ENCODE measurements around the gene DGCR8.
A peak's percentile ranks its signal among the peaks of the same experiment; 100 is the strongest.
"Not testable (repeated sequence)": the region's sequence is repeated elsewhere in the genome, so short reads cannot be mapped to it uniquely, and the experiment has no call there.

Gene DGCR8

DNA sequence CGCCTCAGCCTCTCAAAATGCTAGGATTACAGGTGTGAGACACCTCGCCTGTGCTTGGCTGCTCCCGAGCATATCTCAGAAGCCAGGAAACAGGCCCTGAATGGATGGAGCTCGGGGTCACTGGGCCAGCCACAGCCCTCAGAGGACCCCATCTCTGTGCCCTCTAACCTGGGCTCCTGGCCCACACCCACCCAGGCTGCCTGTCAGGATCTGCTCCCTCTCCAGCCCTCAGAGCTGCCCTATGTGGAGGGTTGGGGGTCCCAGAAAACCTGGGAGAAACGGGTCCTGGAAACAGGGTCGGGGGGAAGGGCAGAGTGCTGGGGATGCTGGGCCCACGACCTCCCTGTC lies 76.0 kb downstream of the DGCR8 start:
- no peak for DNase-seq

DNA sequence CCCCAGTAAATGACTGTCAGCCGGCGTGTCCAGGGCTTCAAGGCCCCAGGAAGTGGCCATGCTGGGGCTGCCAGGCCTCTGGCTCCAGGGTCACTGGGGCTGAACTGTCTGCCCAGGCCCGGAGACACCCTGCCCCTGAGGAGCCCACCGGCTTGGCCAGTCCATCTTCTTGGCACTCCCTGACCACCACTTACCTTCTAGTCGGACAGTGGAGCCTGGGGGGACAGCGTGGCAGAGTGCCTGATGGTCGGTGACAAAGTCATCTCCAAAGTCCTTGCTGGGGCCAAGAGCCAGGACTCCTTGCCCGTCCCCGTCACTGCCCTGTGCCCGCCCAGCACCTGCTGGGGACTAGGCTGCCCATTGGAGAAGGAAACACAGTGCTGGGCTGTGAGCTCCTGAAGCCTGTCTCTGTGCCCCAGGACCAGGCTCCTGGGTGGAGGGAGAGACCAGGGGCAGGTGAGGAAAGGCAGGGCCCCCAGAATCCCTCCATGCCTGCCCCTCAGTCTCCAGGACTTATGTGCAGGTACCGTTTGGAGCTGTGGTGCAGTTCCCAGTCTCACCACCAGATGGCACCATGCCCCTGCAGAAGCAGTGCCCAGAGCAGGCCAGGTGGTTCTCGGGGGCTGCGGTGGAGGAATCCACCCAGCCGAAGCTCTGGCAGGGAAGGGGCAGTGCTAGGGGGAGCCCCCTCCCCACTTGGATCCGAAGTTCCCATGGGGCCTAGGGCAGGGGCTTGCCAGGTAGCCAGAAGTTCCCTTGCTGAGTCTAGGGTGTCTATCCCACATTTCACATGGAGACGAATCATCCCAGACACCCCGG lies 76.8 kb downstream of the DGCR8 start:
- peak; percentile 91 for DNase-seq

DNA sequence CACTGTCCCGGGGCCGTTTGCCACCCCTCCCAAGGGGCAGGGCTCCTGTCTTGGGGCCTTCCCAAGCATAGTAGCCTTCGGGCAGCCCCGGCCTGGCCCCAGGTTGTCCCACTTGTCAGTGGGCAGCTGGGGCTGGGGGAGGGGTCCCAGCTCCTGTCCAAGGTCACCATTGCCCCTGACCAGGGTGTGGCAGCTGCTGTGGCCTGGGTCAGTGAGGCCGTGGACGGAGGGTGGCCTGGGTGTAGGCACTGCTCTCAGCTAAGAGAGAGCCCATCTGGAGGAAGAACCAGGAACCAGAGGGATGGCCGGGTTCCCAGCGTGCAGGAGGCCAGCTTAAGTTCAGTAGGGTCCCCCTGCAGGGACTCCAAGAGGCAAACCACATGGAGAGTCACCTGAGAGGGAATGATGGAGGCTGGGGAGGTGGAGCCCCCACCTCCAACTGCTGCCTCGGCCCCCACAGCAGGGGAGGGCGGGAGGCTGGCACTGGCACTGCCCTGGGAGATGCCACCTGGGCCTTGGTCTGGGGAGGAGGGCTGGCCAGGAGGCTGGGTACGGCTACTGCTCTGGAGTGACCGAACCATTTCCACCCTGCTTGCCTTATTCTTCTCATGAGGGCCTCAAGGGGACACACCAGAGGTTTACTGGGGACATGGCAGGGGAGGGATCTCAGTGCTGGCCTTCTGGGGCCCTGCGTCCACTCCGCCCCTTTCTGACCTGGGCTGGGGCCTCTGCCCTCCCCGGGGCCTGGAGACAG lies 77.6 kb downstream of the DGCR8 start:
- DNase-seq = no peak

DNA sequence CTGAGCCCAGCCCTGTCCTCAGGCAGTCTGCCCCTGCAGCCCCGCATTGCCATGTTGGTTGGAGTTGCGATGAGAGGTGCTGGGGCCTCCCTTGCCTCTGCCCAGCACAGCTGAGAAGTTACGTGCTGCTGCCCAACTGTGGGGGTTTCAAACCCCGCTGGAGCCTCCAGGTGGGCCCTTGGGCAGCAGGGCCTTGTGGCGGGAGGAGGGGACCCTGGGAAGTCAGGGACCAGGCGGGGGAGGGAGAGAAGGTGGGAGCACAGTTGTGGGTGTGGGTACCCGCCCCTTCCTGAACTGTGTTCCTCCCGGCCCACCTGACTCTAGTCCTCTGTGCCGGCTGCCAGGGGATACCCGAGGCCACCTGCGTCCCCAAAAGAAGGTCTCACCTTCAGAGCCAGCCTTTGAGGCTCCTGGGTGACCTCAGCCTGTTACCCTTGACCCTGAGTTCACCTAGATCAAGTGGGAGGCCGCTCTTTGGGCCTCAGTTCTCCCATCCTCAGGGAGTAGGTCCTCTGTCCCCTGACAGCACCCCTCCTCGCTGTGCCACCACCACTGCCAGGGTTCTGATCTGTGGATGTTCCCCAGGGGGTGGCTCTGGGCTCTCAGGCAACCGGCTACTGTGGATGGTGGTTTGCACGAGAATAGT lies 78.5 kb downstream of the DGCR8 start:
- DNase-seq = no peak

DNA sequence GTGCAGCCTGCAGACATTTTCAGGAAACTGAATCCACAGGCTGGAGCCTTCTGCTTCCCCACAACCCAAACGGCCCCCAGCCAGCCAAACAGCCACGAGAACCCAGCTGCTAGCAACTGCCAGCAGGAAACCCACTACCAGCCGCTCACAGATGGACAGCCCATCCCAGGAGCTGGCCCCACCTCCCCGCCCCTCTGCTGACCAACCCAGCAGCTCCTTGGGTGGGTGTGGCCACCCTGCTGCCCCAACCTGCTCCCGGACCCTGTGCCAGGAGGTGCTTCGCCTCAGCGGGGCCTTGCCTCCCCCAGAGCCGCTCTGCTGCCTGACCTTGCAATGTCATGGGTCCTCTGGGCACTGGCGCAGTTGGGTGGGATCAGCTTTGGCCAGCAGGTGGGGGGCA lies 79.0 kb downstream of the DGCR8 start:
- no peak for DNase-seq

DNA sequence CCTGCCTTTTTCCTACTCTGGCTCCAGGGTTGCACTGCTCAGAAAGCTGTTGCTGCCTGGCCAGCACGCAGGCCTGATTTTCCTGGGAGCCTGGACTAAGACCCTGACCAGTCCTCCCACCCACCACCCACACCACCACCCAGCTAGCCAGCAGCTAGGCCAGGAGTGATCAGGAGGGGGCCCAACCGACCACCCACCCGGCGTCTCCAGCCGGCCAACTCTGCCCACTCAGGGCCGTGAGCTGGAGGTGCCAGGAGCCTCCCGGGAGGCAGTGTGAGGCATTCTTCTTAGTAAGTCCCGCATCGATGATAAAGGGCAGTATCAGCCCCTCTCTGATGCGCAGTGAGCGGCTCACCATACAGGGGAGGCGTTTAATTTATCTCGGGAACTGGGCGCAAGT lies 79.5 kb downstream of the DGCR8 start:
- DNase-seq = not testable (repeated sequence)

DNA sequence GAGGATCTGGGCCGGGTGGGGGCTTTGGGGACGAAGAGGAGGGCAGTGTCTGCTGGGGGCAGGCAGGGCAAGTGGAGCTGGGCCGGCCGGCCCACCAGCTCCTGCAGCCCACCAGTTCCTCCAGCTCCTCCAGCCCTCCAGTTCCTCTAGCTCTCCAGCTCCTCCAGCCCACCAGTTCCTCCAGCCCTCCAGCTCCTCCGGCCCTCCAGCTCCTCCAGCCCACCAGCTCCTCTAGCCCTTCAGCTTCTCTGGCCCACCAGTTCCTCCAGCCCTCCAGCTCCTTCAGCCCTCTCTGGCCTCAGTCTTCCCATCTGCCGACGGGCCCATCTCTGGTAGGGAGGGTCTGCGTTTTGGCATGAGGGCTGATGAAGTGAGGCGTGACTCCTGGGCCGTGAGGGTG lies 80.0 kb downstream of the DGCR8 start:
- no peak for DNase-seq

Data from CD4-positive, alpha-beta T cell treated with Interleukin-17A for 4 hours (primary cell).